Measurements from ENCODE around the gene CDX4.

CDX4 gene, protein sequence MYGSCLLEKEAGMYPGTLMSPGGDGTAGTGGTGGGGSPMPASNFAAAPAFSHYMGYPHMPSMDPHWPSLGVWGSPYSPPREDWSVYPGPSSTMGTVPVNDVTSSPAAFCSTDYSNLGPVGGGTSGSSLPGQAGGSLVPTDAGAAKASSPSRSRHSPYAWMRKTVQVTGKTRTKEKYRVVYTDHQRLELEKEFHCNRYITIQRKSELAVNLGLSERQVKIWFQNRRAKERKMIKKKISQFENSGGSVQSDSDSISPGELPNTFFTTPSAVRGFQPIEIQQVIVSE
- long read RNA-seq, result 0 reads

DNA sequence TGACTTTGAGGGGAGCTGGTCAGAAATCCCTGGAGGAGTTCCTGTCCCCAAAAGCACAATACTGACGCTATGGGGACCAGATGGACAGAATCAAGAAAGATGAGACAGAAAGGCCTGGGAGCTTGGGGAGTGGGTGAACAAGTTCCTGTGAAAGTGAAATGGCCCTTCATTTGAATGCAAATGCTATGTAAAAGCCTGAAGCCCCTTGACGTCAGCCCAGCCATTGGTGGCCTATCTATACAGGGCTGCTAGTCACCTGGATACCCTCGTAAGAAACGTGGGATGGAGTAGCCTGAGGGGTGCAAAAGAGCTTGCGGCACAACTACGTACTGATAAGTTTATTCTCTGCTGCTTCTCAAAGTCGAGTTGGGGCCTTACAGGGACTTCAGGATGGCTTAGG, at the start of gene CDX4:
Gene CDX4, plus strand, starts transcription at position 223 of the 400 bp plus-strand sequence. CDS start 201 bp downstream, outside the sequence.
- Histone ChIP-seq H3K4me3 (replicated peaks; ENCODE audit: insufficient read depth, low read length) (no peak within 1 kb of the TSS), H3K27ac (replicated peaks) (no peak within 1 kb of the TSS), H3K27me3 (ENCODE audit: insufficient read depth, poor library complexity, severe bottlenecking) (peaks cover 6% of the 10 kb centered on the region)
- DNase-seq (ENCODE audit: low read depth in 1 of 2, low spot score in 1 of 2), result no peak
- TF ChIP-seq POLR2AphosphoS5 (IDR thresholded peaks at IDR 0.05; ENCODE audit: low read depth) (no peak), SPI1 (IDR thresholded peaks at IDR 0.05; ENCODE audit: borderline replicate concordance, low read depth) (no peak), GABPA (IDR thresholded peaks at IDR 0.05; ENCODE audit: low read depth) (no peak)
- TF ChIP-seq, protein P1, sequence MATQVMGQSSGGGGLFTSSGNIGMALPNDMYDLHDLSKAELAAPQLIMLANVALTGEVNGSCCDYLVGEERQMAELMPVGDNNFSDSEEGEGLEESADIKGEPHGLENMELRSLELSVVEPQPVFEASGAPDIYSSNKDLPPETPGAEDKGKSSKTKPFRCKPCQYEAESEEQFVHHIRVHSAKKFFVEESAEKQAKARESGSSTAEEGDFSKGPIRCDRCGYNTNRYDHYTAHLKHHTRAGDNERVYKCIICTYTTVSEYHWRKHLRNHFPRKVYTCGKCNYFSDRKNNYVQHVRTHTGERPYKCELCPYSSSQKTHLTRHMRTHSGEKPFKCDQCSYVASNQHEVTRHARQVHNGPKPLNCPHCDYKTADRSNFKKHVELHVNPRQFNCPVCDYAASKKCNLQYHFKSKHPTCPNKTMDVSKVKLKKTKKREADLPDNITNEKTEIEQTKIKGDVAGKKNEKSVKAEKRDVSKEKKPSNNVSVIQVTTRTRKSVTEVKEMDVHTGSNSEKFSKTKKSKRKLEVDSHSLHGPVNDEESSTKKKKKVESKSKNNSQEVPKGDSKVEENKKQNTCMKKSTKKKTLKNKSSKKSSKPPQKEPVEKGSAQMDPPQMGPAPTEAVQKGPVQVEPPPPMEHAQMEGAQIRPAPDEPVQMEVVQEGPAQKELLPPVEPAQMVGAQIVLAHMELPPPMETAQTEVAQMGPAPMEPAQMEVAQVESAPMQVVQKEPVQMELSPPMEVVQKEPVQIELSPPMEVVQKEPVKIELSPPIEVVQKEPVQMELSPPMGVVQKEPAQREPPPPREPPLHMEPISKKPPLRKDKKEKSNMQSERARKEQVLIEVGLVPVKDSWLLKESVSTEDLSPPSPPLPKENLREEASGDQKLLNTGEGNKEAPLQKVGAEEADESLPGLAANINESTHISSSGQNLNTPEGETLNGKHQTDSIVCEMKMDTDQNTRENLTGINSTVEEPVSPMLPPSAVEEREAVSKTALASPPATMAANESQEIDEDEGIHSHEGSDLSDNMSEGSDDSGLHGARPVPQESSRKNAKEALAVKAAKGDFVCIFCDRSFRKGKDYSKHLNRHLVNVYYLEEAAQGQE (IDR thresholded peaks at IDR 0.05; ENCODE audit: insufficient replicate concordance, low read depth), result no peak
- TF ChIP-seq, protein P2, sequence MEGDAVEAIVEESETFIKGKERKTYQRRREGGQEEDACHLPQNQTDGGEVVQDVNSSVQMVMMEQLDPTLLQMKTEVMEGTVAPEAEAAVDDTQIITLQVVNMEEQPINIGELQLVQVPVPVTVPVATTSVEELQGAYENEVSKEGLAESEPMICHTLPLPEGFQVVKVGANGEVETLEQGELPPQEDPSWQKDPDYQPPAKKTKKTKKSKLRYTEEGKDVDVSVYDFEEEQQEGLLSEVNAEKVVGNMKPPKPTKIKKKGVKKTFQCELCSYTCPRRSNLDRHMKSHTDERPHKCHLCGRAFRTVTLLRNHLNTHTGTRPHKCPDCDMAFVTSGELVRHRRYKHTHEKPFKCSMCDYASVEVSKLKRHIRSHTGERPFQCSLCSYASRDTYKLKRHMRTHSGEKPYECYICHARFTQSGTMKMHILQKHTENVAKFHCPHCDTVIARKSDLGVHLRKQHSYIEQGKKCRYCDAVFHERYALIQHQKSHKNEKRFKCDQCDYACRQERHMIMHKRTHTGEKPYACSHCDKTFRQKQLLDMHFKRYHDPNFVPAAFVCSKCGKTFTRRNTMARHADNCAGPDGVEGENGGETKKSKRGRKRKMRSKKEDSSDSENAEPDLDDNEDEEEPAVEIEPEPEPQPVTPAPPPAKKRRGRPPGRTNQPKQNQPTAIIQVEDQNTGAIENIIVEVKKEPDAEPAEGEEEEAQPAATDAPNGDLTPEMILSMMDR (IDR thresholded peaks at IDR 0.05; ENCODE audit: insufficient read depth, low read length), result no peak

DNA sequence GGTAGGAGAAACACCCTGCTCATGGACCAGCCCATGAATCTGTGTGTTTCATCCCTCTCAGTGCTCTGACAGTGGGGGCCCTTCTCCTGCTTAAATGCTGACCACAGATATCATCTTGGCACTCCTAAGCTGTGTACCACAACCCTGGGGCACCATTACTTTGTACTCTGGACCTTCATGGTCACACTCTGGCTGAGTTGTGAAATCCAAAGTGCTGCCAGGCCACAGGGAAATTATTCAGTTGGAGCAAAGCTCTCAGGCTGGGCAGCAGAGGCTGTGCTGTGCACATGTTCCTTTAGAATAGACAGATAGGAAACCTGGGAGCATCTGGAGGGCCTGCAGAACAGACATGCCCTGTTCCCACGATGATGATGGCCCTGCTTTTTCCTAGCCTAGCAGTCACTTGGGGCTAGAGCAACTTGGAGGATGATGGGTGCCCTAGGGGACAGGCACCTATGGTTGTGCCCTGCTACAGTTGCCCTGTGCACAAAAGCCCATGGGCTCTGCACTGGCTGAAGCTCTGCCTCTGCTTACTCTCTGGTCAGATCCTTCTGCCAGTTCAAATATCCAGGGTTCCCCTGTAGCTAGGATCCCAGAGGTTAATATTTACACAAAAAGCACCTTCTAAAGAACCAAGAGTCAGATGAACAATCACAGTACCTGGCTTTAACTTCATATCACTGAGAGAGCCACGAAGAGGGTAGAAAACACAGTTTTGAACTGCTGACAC, 48.5 kb upstream of the CDX4 start:
- TF ChIP-seq, protein P1 (IDR thresholded peaks at IDR 0.05; ENCODE audit: insufficient replicate concordance, low read depth), result no peak
- TF ChIP-seq, protein P2 (IDR thresholded peaks at IDR 0.05; ENCODE audit: insufficient read depth, low read length), result no peak
- TF ChIP-seq POLR2AphosphoS5 (IDR thresholded peaks at IDR 0.05; ENCODE audit: low read depth) (no peak), GABPA (IDR thresholded peaks at IDR 0.05; ENCODE audit: low read depth) (no peak), SPI1 (IDR thresholded peaks at IDR 0.05; ENCODE audit: borderline replicate concordance, low read depth) (no peak)
- no peak for DNase-seq (ENCODE audit: low read depth in 1 of 2, low spot score in 1 of 2)
- H3K27ac ChIP-seq (replicated peaks), result no peak overlapping the region
- no peak overlapping the region for H3K4me3 ChIP-seq (replicated peaks; ENCODE audit: insufficient read depth, low read length)
- H3K27me3 ChIP-seq (ENCODE audit: insufficient read depth, poor library complexity, severe bottlenecking), result no peaks in the 10 kb centered on the region

DNA sequence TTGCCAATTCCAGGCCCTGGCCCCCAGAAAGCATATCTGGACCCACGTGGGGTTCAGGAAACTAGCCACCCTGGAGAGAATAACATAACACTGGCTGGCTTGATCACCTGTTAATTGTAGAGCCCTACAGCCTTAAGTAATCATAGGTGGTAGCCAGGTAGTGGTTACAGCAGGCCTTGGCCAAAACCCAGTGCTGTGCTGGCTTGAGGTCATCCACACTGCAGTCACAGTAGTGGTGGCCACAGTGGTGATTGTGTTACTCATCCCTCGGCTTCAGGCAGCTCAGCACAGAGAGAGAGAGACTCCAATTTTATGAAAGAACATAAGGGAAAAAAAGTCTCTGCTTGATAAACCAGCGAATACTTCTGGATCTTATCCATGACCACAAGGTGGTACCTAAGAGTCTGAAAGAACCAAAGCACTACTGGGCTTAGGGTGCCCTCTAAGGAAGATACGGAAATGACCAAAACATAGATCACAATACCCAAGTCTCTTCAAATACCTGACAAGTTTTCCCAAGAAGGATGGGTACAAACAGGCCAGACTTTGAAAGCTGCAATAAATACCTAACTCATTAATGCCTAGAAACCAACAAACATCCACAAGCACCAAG, 46.6 kb upstream of the CDX4 start:
- no peak overlapping the region for H3K27ac ChIP-seq (replicated peaks)
- TF ChIP-seq, protein P1 (IDR thresholded peaks at IDR 0.05; ENCODE audit: insufficient replicate concordance, low read depth), result no peak
- no peak for TF ChIP-seq SPI1 (IDR thresholded peaks at IDR 0.05; ENCODE audit: borderline replicate concordance, low read depth)
- no peak for TF ChIP-seq GABPA (IDR thresholded peaks at IDR 0.05; ENCODE audit: low read depth)
- TF ChIP-seq, protein P2 (IDR thresholded peaks at IDR 0.05; ENCODE audit: insufficient read depth, low read length), result no peak
- TF ChIP-seq POLR2AphosphoS5 (IDR thresholded peaks at IDR 0.05; ENCODE audit: low read depth), result no peak
- H3K27me3 ChIP-seq (ENCODE audit: insufficient read depth, poor library complexity, severe bottlenecking), result no peaks in the 10 kb centered on the region
- no peak for DNase-seq (ENCODE audit: low read depth in 1 of 2, low spot score in 1 of 2)
- H3K4me3 ChIP-seq (replicated peaks; ENCODE audit: insufficient read depth, low read length), result no peak overlapping the region

Measured in HL-60 (cell line).